ENCODE measurements around the gene DNHD1. TPM values are rescaled to one million over a fixed set of nuclear protein-coding genes. Genes with fewer than 3 reads are reported as not detected.

DNHD1 gene
- total RNA-seq, 1 donor from 2014 or later: 6.6 TPM

GRCh38 chr11:6554828-6555706, 58.0 kb downstream of the DNHD1 start:
- no peak for TF ChIP-seq CTCF (IDR thresholded peaks at IDR 0.05)
- Mint-ChIP-seq H3K9me3 (ENCODE audit: unreplicated experiment) (no peaks in the 10 kb centered on the region), H3K36me3 (ENCODE audit: unreplicated experiment) (no peaks in the 10 kb centered on the region), H3K4me3 (ENCODE audit: unreplicated experiment) (no peak overlapping the region), H3K27ac (ENCODE audit: unreplicated experiment) (no peak overlapping the region), H3K27me3 (ENCODE audit: unreplicated experiment) (no peaks in the 10 kb centered on the region), H3K4me1 (ENCODE audit: unreplicated experiment) (no peaks in the 10 kb centered on the region)
- DNase-seq (ENCODE audit: extremely low spot score, unreplicated experiment): no peak

- H3K27me3 Mint-ChIP-seq (ENCODE audit: unreplicated experiment): no peaks in the 10 kb centered on the region
- DNase-seq (ENCODE audit: extremely low spot score, unreplicated experiment): no peak
- H3K27ac Mint-ChIP-seq (ENCODE audit: unreplicated experiment): no peak overlapping the region
- H3K4me1 Mint-ChIP-seq (ENCODE audit: unreplicated experiment): no peaks in the 10 kb centered on the region
- no peaks in the 10 kb centered on the region for H3K36me3 Mint-ChIP-seq (ENCODE audit: unreplicated experiment)
- TF ChIP-seq CTCF (IDR thresholded peaks at IDR 0.05): no peak
- H3K9me3 Mint-ChIP-seq (ENCODE audit: unreplicated experiment): no peaks in the 10 kb centered on the region
- no peak overlapping the region for H3K4me3 Mint-ChIP-seq (ENCODE audit: unreplicated experiment)
Measured at GRCh38 chr11:6556139-6556949, 59.3 kb downstream of the DNHD1 start.

GRCh38 chr11:6557063-6557462, 60.0 kb downstream of the DNHD1 start:
- no peaks in the 10 kb centered on the region for H3K36me3 Mint-ChIP-seq (ENCODE audit: unreplicated experiment)
- H3K9me3 Mint-ChIP-seq (ENCODE audit: unreplicated experiment): no peaks in the 10 kb centered on the region
- no peak for TF ChIP-seq CTCF (IDR thresholded peaks at IDR 0.05)
- no peaks in the 10 kb centered on the region for H3K4me1 Mint-ChIP-seq (ENCODE audit: unreplicated experiment)
- H3K4me3 Mint-ChIP-seq (ENCODE audit: unreplicated experiment): no peak overlapping the region
- DNase-seq (ENCODE audit: extremely low spot score, unreplicated experiment): no peak
- H3K27ac Mint-ChIP-seq (ENCODE audit: unreplicated experiment): no peak overlapping the region
- H3K27me3 Mint-ChIP-seq (ENCODE audit: unreplicated experiment): no peaks in the 10 kb centered on the region

GRCh38 chr11:6557761-6558674, 60.9 kb downstream of the DNHD1 start:
- no peak for TF ChIP-seq CTCF (IDR thresholded peaks at IDR 0.05)
- no peaks in the 10 kb centered on the region for H3K9me3 Mint-ChIP-seq (ENCODE audit: unreplicated experiment)
- no peak for DNase-seq (ENCODE audit: extremely low spot score, unreplicated experiment)
- no peaks in the 10 kb centered on the region for H3K27me3 Mint-ChIP-seq (ENCODE audit: unreplicated experiment)
- H3K4me3 Mint-ChIP-seq (ENCODE audit: unreplicated experiment): no peak overlapping the region
- no peaks in the 10 kb centered on the region for H3K36me3 Mint-ChIP-seq (ENCODE audit: unreplicated experiment)
- H3K4me1 Mint-ChIP-seq (ENCODE audit: unreplicated experiment): no peaks in the 10 kb centered on the region
- H3K27ac Mint-ChIP-seq (ENCODE audit: unreplicated experiment): no peak overlapping the region
